ENCODE data around the gene TSPYL4. TPM values are rescaled to one million over a fixed set of nuclear protein-coding genes. Genes with fewer than 3 reads are reported as not detected.

The TSPYL4 gene
- total and polyA plus RNA-seq, 2 of the 8 experiments (the other 6 are each of a cell fraction or from before 2014, with no cell fraction given) = 20.5 to 22.6 TPM

DNA sequence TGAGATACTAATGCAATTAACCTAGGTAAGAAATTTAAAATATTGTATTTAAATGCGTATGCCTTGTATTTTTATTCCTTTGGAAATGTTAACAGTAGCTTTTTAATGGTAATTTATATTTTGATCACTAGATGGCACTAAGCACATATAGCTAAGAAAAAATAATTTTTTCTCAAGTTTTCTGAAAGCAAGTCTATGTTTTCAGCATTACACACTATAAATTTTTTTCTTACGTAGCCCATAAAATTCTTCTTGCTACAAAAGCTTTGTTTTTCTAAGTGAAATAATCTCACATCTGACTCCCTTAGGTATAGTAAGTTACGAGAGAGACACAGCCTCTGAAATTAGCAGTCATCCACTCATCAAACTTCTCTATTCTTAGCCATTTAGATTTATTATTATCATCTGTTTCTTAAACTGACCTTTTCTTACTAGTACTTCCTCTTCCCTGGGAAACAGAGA lies 35.7 kb downstream of the TSPYL4 start (continued):
- TF ChIP-seq, protein P1, sequence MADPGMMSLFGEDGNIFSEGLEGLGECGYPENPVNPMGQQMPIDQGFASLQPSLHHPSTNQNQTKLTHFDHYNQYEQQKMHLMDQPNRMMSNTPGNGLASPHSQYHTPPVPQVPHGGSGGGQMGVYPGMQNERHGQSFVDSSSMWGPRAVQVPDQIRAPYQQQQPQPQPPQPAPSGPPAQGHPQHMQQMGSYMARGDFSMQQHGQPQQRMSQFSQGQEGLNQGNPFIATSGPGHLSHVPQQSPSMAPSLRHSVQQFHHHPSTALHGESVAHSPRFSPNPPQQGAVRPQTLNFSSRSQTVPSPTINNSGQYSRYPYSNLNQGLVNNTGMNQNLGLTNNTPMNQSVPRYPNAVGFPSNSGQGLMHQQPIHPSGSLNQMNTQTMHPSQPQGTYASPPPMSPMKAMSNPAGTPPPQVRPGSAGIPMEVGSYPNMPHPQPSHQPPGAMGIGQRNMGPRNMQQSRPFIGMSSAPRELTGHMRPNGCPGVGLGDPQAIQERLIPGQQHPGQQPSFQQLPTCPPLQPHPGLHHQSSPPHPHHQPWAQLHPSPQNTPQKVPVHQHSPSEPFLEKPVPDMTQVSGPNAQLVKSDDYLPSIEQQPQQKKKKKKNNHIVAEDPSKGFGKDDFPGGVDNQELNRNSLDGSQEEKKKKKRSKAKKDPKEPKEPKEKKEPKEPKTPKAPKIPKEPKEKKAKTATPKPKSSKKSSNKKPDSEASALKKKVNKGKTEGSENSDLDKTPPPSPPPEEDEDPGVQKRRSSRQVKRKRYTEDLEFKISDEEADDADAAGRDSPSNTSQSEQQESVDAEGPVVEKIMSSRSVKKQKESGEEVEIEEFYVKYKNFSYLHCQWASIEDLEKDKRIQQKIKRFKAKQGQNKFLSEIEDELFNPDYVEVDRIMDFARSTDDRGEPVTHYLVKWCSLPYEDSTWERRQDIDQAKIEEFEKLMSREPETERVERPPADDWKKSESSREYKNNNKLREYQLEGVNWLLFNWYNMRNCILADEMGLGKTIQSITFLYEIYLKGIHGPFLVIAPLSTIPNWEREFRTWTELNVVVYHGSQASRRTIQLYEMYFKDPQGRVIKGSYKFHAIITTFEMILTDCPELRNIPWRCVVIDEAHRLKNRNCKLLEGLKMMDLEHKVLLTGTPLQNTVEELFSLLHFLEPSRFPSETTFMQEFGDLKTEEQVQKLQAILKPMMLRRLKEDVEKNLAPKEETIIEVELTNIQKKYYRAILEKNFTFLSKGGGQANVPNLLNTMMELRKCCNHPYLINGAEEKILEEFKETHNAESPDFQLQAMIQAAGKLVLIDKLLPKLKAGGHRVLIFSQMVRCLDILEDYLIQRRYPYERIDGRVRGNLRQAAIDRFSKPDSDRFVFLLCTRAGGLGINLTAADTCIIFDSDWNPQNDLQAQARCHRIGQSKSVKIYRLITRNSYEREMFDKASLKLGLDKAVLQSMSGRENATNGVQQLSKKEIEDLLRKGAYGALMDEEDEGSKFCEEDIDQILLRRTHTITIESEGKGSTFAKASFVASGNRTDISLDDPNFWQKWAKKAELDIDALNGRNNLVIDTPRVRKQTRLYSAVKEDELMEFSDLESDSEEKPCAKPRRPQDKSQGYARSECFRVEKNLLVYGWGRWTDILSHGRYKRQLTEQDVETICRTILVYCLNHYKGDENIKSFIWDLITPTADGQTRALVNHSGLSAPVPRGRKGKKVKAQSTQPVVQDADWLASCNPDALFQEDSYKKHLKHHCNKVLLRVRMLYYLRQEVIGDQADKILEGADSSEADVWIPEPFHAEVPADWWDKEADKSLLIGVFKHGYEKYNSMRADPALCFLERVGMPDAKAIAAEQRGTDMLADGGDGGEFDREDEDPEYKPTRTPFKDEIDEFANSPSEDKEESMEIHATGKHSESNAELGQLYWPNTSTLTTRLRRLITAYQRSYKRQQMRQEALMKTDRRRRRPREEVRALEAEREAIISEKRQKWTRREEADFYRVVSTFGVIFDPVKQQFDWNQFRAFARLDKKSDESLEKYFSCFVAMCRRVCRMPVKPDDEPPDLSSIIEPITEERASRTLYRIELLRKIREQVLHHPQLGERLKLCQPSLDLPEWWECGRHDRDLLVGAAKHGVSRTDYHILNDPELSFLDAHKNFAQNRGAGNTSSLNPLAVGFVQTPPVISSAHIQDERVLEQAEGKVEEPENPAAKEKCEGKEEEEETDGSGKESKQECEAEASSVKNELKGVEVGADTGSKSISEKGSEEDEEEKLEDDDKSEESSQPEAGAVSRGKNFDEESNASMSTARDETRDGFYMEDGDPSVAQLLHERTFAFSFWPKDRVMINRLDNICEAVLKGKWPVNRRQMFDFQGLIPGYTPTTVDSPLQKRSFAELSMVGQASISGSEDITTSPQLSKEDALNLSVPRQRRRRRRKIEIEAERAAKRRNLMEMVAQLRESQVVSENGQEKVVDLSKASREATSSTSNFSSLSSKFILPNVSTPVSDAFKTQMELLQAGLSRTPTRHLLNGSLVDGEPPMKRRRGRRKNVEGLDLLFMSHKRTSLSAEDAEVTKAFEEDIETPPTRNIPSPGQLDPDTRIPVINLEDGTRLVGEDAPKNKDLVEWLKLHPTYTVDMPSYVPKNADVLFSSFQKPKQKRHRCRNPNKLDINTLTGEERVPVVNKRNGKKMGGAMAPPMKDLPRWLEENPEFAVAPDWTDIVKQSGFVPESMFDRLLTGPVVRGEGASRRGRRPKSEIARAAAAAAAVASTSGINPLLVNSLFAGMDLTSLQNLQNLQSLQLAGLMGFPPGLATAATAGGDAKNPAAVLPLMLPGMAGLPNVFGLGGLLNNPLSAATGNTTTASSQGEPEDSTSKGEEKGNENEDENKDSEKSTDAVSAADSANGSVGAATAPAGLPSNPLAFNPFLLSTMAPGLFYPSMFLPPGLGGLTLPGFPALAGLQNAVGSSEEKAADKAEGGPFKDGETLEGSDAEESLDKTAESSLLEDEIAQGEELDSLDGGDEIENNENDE (IDR thresholded peaks at IDR 0.05; ENCODE audit: insufficient replicate concordance, low read length) = no peak
- no peak for TF ChIP-seq SP2 (IDR thresholded peaks at IDR 0.05; ENCODE audit: low read length)
- no peak for TF ChIP-seq POLR2A (IDR thresholded peaks at IDR 0.05; ENCODE audit: control extremely low read depth in 1 of 2, low read depth in 2 of 2, low read length in 2 of 2)
- TF ChIP-seq, protein P2, sequence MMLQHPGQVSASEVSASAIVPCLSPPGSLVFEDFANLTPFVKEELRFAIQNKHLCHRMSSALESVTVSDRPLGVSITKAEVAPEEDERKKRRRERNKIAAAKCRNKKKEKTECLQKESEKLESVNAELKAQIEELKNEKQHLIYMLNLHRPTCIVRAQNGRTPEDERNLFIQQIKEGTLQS (IDR thresholded peaks at IDR 0.05; ENCODE audit: insufficient read depth, low read depth, low read length) = no peak
- TF ChIP-seq EGR1 (IDR thresholded peaks at IDR 0.05; ENCODE audit: borderline replicate concordance, low read depth, low read length) = no peak
- TF ChIP-seq CHD1 (IDR thresholded peaks at IDR 0.05; ENCODE audit: low read depth, low read length) = no peak
